H1 (cell line): ENCODE results near the gene CLDN9. TPM values are rescaled to one million over a fixed set of nuclear protein-coding genes. Genes with fewer than 3 reads are reported as not detected.
A peak's percentile ranks its signal among the peaks of the same experiment; 100 is the strongest.

Source experiments
- CTCF ChIA-PET: fragments of 300-600 bp; sonication (Branson Sonifier 250); formaldehyde crosslinking; loops from one replicate; lab custom pipeline; 2021; ENCODE audit not compliant: partially characterized antibody; lab: Charles Lee
- POLR2A ChIA-PET: fragments of 300-600 bp; sonication (Branson Sonifier 250); formaldehyde crosslinking; loops from one replicate; lab custom pipeline; 2021; ENCODE audit warnings: inconsistent platforms; ENCODE audit not compliant: partially characterized antibody; lab: Charles Lee
- DNase-seq, 2 experiments: peaks; one replicate each; pipeline versions ENCODE4 v3.0.0 to v3.0.0-alpha.2; 2010 to 2022; ENCODE audit warnings: low spot score in 2 of 2, low read depth in 1 of 2, mixed read lengths in 1 of 2
- FAIRE-seq: peaks from 2 replicates; lab custom pipeline; 2011; peaks lifted over from hg19 to GRCh38; lab: Jason Lieb, UNC
- H2AFZ ChIP-seq: 2 replicates; pipeline ENCODE4 v1.8.1; 2012; ENCODE audit warnings: low read length, inconsistent platforms
- H2AK5ac ChIP-seq: 2 replicates; pipeline ENCODE4 v1.6.1; 2013; ENCODE audit warnings: low read depth, low read length
- H2BK120ac ChIP-seq: replicated peaks from 2 replicates; pipeline ENCODE3; 2013; ENCODE audit warnings: low read depth, low read length, inconsistent platforms
- H2BK12ac ChIP-seq: 2 replicates; pipeline ENCODE4 v1.6.1; 2013; ENCODE audit warnings: low read depth, low read length
- H2BK15ac ChIP-seq: 2 replicates; pipeline ENCODE4 v1.6.1; 2013; ENCODE audit warnings: low read length
- H2BK20ac ChIP-seq: 2 replicates; pipeline ENCODE4 v1.6.1; 2013; ENCODE audit warnings: low read length
- H2BK5ac ChIP-seq: 2 replicates; pipeline ENCODE4 v1.6.1; 2013; ENCODE audit warnings: low read depth, low read length
- H3K14ac ChIP-seq: 2 replicates; pipeline ENCODE4 v1.6.1; 2013; ENCODE audit warnings: inconsistent platforms; ENCODE audit not compliant: insufficient read length
- H3K18ac ChIP-seq: 2 replicates; pipeline ENCODE4 v1.6.1; 2013; ENCODE audit warnings: low read length; ENCODE audit errors: extremely low read depth
- H3K23ac ChIP-seq: 2 replicates; pipeline ENCODE4 v1.6.1; 2013; ENCODE audit warnings: inconsistent platforms; ENCODE audit not compliant: insufficient read length
- H3K23me2 ChIP-seq: 2 replicates; pipeline ENCODE4 v1.6.1; 2013; ENCODE audit warnings: low read depth, low read length
- H3K27ac ChIP-seq: 2 replicates; pipeline ENCODE4 v1.6.1; 2011; ENCODE audit warnings: low read depth, low read length, inconsistent platforms
- H3K27me3 ChIP-seq, 4 experiments: replicated peaks in 1 of 4; 1 replicate in 1 of 4; 2 replicates in 3 of 4; pipeline versions ENCODE4 v1.6.1 to v1.8.1; 2011 to 2013; ENCODE audit warnings: low read length in 3 of 4, mild to moderate bottlenecking in 3 of 4, inconsistent platforms in 2 of 4, mixed read lengths in 2 of 4, moderate library complexity in 1 of 4; ENCODE audit not compliant: control insufficient read depth in 3 of 4, insufficient read depth in 3 of 4; ENCODE audit errors: extremely low read depth in 1 of 4
- H3K36me3 ChIP-seq, 4 experiments: 2 replicates each; pipeline versions ENCODE4 v1.6.1 to v1.8.1; 2011 to 2013; ENCODE audit warnings: mild to moderate bottlenecking in 4 of 4, low read length in 3 of 4, moderate library complexity in 2 of 4, control low read depth in 1 of 4, inconsistent platforms in 1 of 4; ENCODE audit not compliant: insufficient read depth in 4 of 4, control insufficient read depth in 2 of 4
- H3K4ac ChIP-seq: replicated peaks from 2 replicates; pipeline ENCODE3; 2013; ENCODE audit warnings: low read length, low read depth, mixed read lengths, inconsistent platforms; ENCODE audit not compliant: insufficient read length
- H3K4me1 ChIP-seq, 4 experiments: replicated peaks in 1 of 4; 1 replicate in 1 of 4; 2 replicates in 3 of 4; pipeline versions ENCODE4 v1.6.1 to v1.8.1; 2011 to 2013; ENCODE audit warnings: low read length in 3 of 4, inconsistent platforms in 2 of 4, mixed read lengths in 1 of 4; ENCODE audit not compliant: insufficient read depth in 4 of 4, control insufficient read depth in 3 of 4
- H3K4me2 ChIP-seq, 2 experiments: 2 replicates each; pipeline versions ENCODE4 v1.6.1 to v1.8.1; 2011 to 2013; ENCODE audit warnings: low read depth in 2 of 2, low read length in 2 of 2, control low read depth in 1 of 2, inconsistent platforms in 1 of 2, mild to moderate bottlenecking in 1 of 2; ENCODE audit not compliant: insufficient read depth in 1 of 2
- H3K4me3 ChIP-seq, 4 experiments: fragments of 200-600, 300-600 bp in 1 of 4; sonication (generic), shearing (Covaris generic), sonication (Bioruptor Twin) in 1 of 4; 2 replicates each; pipeline versions ENCODE4 v1.5.1 to v1.8.1; 2011 to 2016; ENCODE audit warnings: low read length in 4 of 4, low read depth in 3 of 4, control low read depth in 2 of 4, inconsistent platforms in 2 of 4, mild to moderate bottlenecking in 2 of 4, mixed read lengths in 1 of 4, moderate library complexity in 1 of 4; ENCODE audit not compliant: insufficient read depth in 2 of 4; ENCODE audit errors: extremely low read depth in 1 of 4
- H3K56ac ChIP-seq: replicated peaks from 2 replicates; pipeline ENCODE3; 2013; ENCODE audit warnings: low read depth, mild to moderate bottlenecking, mixed read lengths, low read length, inconsistent platforms; ENCODE audit not compliant: insufficient read length
- H3K79me1 ChIP-seq: 2 replicates; pipeline ENCODE4 v1.6.1; 2013; ENCODE audit warnings: low read depth, low read length, control low read depth
- H3K79me2 ChIP-seq, 2 experiments: 2 replicates each; pipeline versions ENCODE4 v1.6.1 to v1.8.1; 2012 to 2013; ENCODE audit warnings: low read length in 2 of 2, mild to moderate bottlenecking in 2 of 2, inconsistent platforms in 1 of 2; ENCODE audit not compliant: insufficient read depth in 2 of 2, control insufficient read depth in 1 of 2
- H3K9ac ChIP-seq, 4 experiments: replicated peaks in 1 of 4; 1 replicate in 1 of 4; 2 replicates in 3 of 4; pipeline versions ENCODE4 v1.6.1 to v1.8.1; 2011 to 2013; ENCODE audit warnings: low read depth in 3 of 4, low read length in 3 of 4, control low read depth in 2 of 4, mild to moderate bottlenecking in 2 of 4, moderate library complexity in 2 of 4, inconsistent platforms in 1 of 4; ENCODE audit errors: extremely low read depth in 1 of 4
- H3K9me3 ChIP-seq, 2 experiments: 2 replicates each; pipeline versions ENCODE4 v1.6.1 to v1.8.1; 2012 to 2013; ENCODE audit warnings: mild to moderate bottlenecking in 2 of 2, moderate library complexity in 2 of 2, control low read depth in 1 of 2, inconsistent platforms in 1 of 2, low read depth in 1 of 2, low read length in 1 of 2, mixed read lengths in 1 of 2; ENCODE audit not compliant: insufficient read depth in 2 of 2
- H4K20me1 ChIP-seq, 2 experiments: replicated peaks in 1 of 2; 2 replicates each; pipeline versions ENCODE3 to v1.8.1; 2011 to 2013; ENCODE audit warnings: inconsistent platforms in 2 of 2, low read length in 2 of 2, mild to moderate bottlenecking in 1 of 2; ENCODE audit not compliant: insufficient read depth in 2 of 2, control insufficient read depth in 1 of 2
- H4K5ac ChIP-seq: 2 replicates; pipeline ENCODE4 v1.6.1; 2013; ENCODE audit warnings: low read length, low read depth, mixed read lengths, inconsistent platforms; ENCODE audit not compliant: insufficient read length
- H4K8ac ChIP-seq: 2 replicates; pipeline ENCODE4 v1.8.0; 2013; ENCODE audit warnings: mild to moderate bottlenecking, moderate library complexity, low read length, inconsistent platforms; ENCODE audit not compliant: insufficient read depth; ENCODE audit errors: extremely low read depth
- H4K91ac ChIP-seq: replicated peaks from 2 replicates; pipeline ENCODE3; 2013; ENCODE audit warnings: low read length, mixed read lengths, inconsistent platforms; ENCODE audit not compliant: insufficient read length
- ASH2L ChIP-seq: fragments of 200-600, 300-600 bp; sonication (generic); IDR thresholded peaks from one replicate; pipeline ENCODE4 v1.7.1; 2017; ENCODE audit warnings: low read length
- CHD1 ChIP-seq: IDR thresholded peaks from 2 replicates; pipeline ENCODE4 v1.6.1; 2012; ENCODE audit warnings: low read depth, low read length, improper control_type of control experiment
- EGR1 ChIP-seq: IDR thresholded peaks from 2 replicates; pipeline ENCODE4 v1.6.1; 2011; ENCODE audit warnings: low read depth, low read length, borderline replicate concordance
- JUND ChIP-seq: IDR thresholded peaks from 2 replicates; pipeline ENCODE4 v1.6.1; 2011; ENCODE audit warnings: mild to moderate bottlenecking, improper control_type of control experiment, low read length
- KDM4A ChIP-seq: IDR thresholded peaks from one replicate; pipeline ENCODE4 v1.7.1; 2012; ENCODE audit warnings: low read depth, mild to moderate bottlenecking, moderate library complexity, low read length, inconsistent platforms; ENCODE audit not compliant: severe bottlenecking
- KDM5A ChIP-seq: fragments of 200-600 bp; IDR thresholded peaks from 2 replicates; pipeline ENCODE4 v1.7.1; 2012; ENCODE audit warnings: mild to moderate bottlenecking, low read length, inconsistent platforms, mixed read lengths
- MAX ChIP-seq: IDR thresholded peaks from 2 replicates; pipeline ENCODE4 v1.6.1; 2012; ENCODE audit warnings: inconsistent platforms
- POLR2A ChIP-seq, 2 experiments: IDR thresholded peaks; 1 replicate in 1 of 2; 2 replicates in 1 of 2; pipeline ENCODE4 v1.6.1; 2011; ENCODE audit warnings: low read depth in 2 of 2, low read length in 2 of 2, mild to moderate bottlenecking in 2 of 2; ENCODE audit errors: control extremely low read depth in 1 of 2
- POLR2AphosphoS5 ChIP-seq: IDR thresholded peaks from 2 replicates; pipeline ENCODE4 v1.6.1; 2011; ENCODE audit warnings: low read depth, low read length
- RFX5 ChIP-seq: IDR thresholded peaks from 2 replicates; pipeline ENCODE4 v1.6.1; 2011; ENCODE audit warnings: low read depth, low read length, improper control_type of control experiment, borderline replicate concordance
- RNF2 ChIP-seq: fragments of 200-900, 300-1000 bp; sonication (generic); IDR thresholded peaks from 2 replicates; pipeline ENCODE4 v1.7.1; 2016; ENCODE audit warnings: borderline replicate concordance, low read depth, mild to moderate bottlenecking, antibody characterized with exemption, low read length; ENCODE audit not compliant: poor library complexity, severe bottlenecking; ENCODE audit errors: missing control alignments
- SIN3A ChIP-seq, 2 experiments: IDR thresholded peaks in 1 of 2; conservative IDR thresholded peaks in 1 of 2; 2 replicates each; pipeline ENCODE4 v1.6.1; 2011 to 2012; ENCODE audit warnings: low read length in 2 of 2, improper control_type of control experiment in 1 of 2, low read depth in 1 of 2, mild to moderate bottlenecking in 1 of 2
- SP1 ChIP-seq: IDR thresholded peaks from 2 replicates; pipeline ENCODE4 v1.6.1; 2011; ENCODE audit warnings: low read depth, low read length
- TEAD4 ChIP-seq: IDR thresholded peaks from 2 replicates; pipeline ENCODE4 v1.6.1; 2012; ENCODE audit warnings: low read depth, low read length, inconsistent platforms, mixed read lengths
- WGBS, 2 experiments: shearing (Covaris generic) in 1 of 2; methylation state at CpG; one replicate each; pipeline versions ENCODE4 v1.1.6 to v1.1.7; 2013 to 2015; ENCODE audit warnings: low lambda C conversion rate in 2 of 2, mixed read lengths in 2 of 2, inconsistent platforms in 1 of 2, low coverage in 1 of 2, missing lambda C conversion rate in 1 of 2; ENCODE audit not compliant: insufficient replicate concordance in 2 of 2, insufficient coverage in 1 of 2, insufficient read length in 1 of 2; ENCODE audit errors: extremely low coverage in 1 of 2, missing lambda C conversion rate in 1 of 2; 5-methylcytosine and 5-hydroxymethylcytosine counted together
- polyA plus RNA-seq, 7 experiments: library from polyadenylated mRNA; depleted of rRNA in 3 of 7; stranded (reverse) in 5 of 7; unstranded in 2 of 7; fragments of >200 nt in 5 of 7; fragments of 200-250 nt in 2 of 7; gene quantifications; 1 replicate in 5 of 7; 2 replicates in 1 of 7; 4 replicates in 1 of 7; pipeline versions ENCODE4 v1.2.1 to v1.2.3, GENCODE V29; 2011 to 2013; ENCODE audit warnings: missing spikeins in 2 of 7, mixed read lengths in 2 of 7
- total RNA-seq: library from RNA; stranded (reverse); fragmentation: NEBNext Ultra II Directional; extraction: Animal tissue kit (Norgen Biotek cat#: 25700); gene quantifications from 2 replicates; pipeline ENCODE4 v1.2.1, GENCODE V29; 2021

The CLDN9 gene
- total and polyA plus RNA-seq, 2 of the 8 experiments (the other 6 are each of a cell fraction or from before 2014, with no cell fraction given) = 0.60 to 0.89 TPM

- Histone ChIP-seq H2BK12ac (no peak overlapping the region), H3K18ac (no peak overlapping the region), H4K20me1 (peaks cover 29 to 36% of the 10 kb centered on the region in 2 experiments), H4K5ac (no peak overlapping the region), H3K79me1 (peaks cover 16% of the 10 kb centered on the region), H2BK20ac (no peak overlapping the region), H3K4ac (no peak overlapping the region), H2AK5ac (no peak overlapping the region), H3K27me3 (peaks cover 0 to 7% (median 4%) of the 10 kb centered on the region in 4 experiments; a peak in 5 of 7 replicates), H3K23ac (no peak overlapping the region), H3K9ac (no peak overlapping the region), H4K8ac (no peak overlapping the region; the same call in 1 of the 2 replicates), H3K27ac (no peak overlapping the region), H2BK120ac (no peak overlapping the region), H3K79me2 (peaks cover 0 to 2% of the 10 kb centered on the region in 2 experiments; a peak in 1 of 4 replicates), H3K14ac (no peak overlapping the region), H4K91ac (no peak overlapping the region), H3K23me2 (peaks cover 9% of the 10 kb centered on the region), H3K56ac (no peak overlapping the region), H3K9me3 (no peaks in the 10 kb centered on the region), H2AFZ (no peak overlapping the region), H3K4me3 (no peak overlapping the region), H3K4me2 (no peak overlapping the region), H3K4me1 (peaks cover 0 to 20% (median 11%) of the 10 kb centered on the region in 4 experiments; a peak in 6 of 7 replicates), H2BK5ac (no peak overlapping the region), H2BK15ac (no peak overlapping the region), H3K36me3 (peaks cover 20 to 46% (median 33%) of the 10 kb centered on the region in 4 experiments)
- WGBS, 2 experiments = 90% methylated on average over 5 of the region's 5 CpGs; no CpG with 5 or more reads in 1 of the 2 experiments
- ChIA-PET CTCF (interaction anchor here (0.8 to 2.8 kb wide), 10 partner anchors 9 to 86 kb away, joined by 3 to 15 read pairs (median 4); partner anchors contain the start of genes CLDN6 and KREMEN2), POLR2A (interaction anchor here (0.7 to 25.4 kb wide), 10 partner anchors 9 to 52 kb away, joined by 3 to 455 read pairs (median 6); partner anchors contain the start of genes CLDN6, HCFC1R1, KREMEN2 and PKMYT1)
- no peak for TF ChIP-seq MAX
- TF ChIP-seq SP1 = no peak
- no peak for TF ChIP-seq EGR1
- no peak for TF ChIP-seq JUND
- peak in 1 of 2 experiments; percentile 39; a peak in 2 of 3 replicates for TF ChIP-seq POLR2A (IDR thresholded peaks at IDR 0.05; ENCODE audit: control extremely low read depth in 1 of 2, low read depth in 2 of 2, low read length in 2 of 2)
- TF ChIP-seq SIN3A (conservative IDR thresholded peaks at IDR 0.05 in 1 of 2, IDR thresholded peaks at IDR 0.05 in 1 of 2; ENCODE audit: low read depth in 1 of 2, low read length in 2 of 2) = no peak
- no peak for TF ChIP-seq KDM4A
- no peak for TF ChIP-seq CHD1
- TF ChIP-seq ASH2L = no peak
- 0 out of 2 replicates have a peak, but pooled peaks have one; percentile 24 for TF ChIP-seq POLR2AphosphoS5
- TF ChIP-seq TEAD4 = no peak
- no peak for TF ChIP-seq KDM5A
- no peak for TF ChIP-seq RNF2
- TF ChIP-seq RFX5 = no peak
- no peak for DNase-seq
- FAIRE-seq = no peak
Measured at GRCh38 chr16:2973093-2973492, 39.6 kb upstream of the CLDN9 start.
